ENCODE results near the gene PDE4A.
"Not testable (repeated sequence)": the region's sequence is repeated elsewhere in the genome, so short reads cannot be mapped to it uniquely, and the experiment has no call there.

PDE4A gene

DNA sequence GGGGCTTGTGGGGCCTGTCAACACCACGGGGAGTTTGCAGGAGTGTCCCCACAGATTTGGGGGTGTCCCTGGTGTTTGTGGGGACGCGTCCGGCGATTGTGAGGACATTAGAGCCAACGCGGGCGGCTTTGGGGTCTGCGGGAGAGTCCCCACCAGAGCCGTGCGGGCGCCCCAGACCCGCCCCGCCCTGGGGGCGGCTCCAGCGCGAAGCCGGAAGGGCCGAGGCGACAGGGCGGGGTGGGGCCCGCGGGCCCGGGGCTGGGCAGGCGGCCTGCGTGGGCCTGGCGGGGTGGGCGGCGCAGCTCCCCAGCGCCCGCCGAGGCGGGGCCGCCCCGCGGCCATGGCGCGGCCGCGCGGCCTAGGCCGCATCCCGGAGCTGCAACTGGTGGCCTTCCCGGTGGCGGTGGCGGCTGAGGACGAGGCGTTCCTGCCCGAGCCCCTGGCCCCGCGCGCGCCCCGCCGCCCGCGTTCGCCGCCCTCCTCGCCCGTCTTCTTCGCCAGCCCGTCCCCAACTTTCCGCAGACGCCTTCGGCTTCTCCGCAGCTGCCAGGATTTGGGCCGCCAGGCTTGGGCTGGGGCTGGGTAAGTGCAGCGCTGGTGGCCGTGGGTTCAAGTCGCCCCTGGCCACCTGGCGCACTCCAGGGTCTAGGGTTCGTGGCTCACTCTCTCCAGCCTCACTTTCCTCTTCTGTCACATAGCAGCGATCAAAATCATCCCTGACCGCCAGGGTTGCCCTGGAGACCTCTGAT, 10.3 kb downstream of the PDE4A start:
- no peak for DNase-seq

- no peak for DNase-seq
These were observed 11.1 kb downstream of the PDE4A start for GRCh38 chr19:10431254-10431942.

DNA sequence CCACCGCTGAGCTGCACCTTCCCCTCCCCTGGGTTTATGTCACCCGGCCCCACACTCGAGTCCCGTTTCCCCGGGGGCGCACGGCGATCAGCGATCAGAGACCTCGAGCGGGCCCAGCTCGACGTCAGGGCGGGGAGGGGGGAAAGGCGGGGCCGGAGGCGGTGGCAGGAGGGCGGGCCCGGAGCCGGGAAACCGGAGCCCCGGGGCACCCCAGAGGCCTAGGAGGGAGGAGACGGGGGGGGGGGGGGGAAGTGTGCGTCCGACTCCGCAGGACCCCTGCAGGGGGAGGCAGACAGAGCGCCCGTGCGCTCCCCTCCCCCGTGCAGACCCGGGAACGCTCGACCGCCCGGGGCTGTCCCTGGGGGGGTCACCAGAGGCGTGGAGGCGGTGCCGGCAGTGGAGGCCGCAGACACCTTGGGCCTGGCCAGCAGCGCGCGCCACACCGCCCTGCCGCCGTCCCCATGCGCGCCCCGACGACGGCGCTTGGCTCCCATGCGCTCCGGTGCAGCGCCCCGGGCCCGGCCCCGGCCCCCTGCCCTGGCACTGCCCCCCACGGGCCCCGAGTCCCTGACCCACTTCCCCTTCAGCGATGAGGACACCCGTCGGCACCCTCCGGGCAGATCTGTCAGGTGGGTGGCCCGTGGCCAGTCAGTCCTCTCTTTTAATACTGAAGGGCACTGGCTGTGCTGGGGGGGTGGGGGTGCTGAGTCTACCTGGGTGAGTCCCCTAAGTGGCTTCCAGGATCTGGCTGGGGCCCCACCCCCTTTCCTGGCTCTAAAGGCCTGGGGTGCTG, 11.8 kb downstream of the PDE4A start:
- DNase-seq, result peak; percentile 80

DNA sequence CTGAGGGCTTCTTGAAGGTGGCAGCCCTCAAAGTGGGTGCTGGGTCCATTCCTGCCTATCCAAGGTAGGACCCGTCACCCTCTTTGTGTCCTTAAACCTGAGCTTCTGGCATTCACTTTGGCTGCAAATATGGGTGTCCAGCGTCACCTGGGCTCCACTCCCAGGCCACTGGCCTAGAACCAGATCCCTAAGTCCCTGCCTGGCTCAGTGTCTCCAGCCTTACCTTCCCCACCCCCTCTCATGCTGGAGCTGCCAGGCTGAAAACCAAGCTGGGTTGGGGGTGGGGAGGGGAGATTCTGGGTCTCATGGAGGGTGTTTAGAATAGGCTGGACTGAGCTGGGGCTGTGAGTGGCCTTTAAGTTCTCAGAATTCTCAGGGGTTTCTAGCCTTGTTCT, 12.4 kb downstream of the PDE4A start:
- no peak for DNase-seq

- no peak for DNase-seq
These were observed 12.8 kb downstream of the PDE4A start for GRCh38 chr19:10433131-10433536.

DNA sequence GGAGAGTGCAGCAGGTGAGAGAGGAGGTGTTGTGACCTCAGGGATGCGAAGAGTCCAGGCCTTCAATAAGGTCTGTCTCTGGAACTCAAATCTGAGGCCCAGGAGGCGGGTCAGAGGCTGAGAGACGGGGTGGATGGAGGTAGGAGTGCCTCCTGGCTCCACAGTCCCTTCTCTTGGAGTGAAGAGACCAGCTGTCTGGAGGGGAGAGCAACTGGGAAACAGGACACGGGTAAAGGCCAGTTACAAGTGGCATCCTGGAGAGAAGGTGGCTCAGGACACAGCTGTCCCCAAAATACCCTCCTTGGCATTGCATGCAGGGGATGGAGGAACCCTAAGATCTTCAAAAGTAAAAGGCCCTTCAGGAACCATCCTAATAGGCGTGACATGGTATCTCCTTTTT, 19.2 kb downstream of the PDE4A start:
- DNase-seq, result no peak

- no peak for DNase-seq
These were observed 22.4 kb downstream of the PDE4A start for GRCh38 chr19:10442698-10443097.

DNA sequence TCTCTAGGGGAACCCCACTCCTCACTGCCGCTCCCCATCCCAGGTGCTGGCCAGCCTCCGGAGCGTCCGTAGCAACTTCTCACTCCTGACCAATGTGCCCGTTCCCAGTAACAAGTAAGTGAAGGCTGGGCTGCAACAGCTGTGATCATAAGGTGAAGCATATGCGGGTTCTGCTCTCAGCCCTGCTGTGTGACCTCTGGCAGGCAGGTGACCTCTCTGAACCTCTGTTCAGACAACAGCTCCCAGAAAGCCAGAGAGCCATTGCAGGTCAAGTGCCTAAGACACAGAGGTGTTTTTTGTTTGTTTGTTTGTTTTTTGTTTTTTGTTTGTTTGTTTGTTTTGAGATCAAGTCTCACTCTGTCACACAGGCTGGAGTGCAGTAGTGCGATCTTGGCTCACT, 28.7 kb downstream of the PDE4A start:
- no peak for DNase-seq

- DNase-seq, result no peak
These were observed 30.0 kb downstream of the PDE4A start for GRCh38 chr19:10450191-10450852.

DNA sequence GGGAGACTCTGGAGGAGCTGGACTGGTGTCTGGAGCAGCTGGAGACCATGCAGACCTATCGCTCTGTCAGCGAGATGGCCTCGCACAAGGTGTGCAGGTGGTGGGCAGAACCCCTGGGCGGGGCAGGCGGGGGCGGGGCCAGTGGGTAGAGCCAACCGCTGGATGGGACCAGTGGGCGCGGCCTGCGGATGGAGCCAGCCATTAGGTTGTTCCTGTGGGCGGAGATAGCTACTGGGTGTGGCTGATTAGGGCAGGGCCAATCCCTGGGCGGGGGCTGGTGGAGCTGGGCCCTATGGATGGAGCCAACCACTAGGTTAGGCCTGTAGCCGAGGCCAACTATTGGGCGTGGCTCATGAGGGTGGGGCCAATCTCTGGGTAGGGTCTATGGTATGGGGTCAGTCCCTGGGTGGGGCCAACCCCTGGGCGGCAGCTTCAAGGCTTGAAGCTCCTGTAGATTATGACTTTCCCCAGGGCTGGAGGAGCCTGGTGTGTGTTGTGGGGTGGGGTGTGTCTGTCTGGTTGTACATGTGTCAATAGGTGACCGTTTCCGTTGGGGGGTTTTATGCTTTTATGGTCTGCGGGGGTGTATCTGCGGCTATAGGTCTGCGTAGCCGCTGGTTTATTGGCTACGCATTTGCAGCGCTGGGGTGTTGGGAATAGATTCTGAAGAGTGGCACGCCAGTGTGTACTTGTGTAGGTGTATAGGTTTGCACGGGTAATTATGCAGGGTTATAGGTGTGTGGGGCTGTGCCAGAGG, 30.7 kb downstream of the PDE4A start:
- DNase-seq, result no peak

DNA sequence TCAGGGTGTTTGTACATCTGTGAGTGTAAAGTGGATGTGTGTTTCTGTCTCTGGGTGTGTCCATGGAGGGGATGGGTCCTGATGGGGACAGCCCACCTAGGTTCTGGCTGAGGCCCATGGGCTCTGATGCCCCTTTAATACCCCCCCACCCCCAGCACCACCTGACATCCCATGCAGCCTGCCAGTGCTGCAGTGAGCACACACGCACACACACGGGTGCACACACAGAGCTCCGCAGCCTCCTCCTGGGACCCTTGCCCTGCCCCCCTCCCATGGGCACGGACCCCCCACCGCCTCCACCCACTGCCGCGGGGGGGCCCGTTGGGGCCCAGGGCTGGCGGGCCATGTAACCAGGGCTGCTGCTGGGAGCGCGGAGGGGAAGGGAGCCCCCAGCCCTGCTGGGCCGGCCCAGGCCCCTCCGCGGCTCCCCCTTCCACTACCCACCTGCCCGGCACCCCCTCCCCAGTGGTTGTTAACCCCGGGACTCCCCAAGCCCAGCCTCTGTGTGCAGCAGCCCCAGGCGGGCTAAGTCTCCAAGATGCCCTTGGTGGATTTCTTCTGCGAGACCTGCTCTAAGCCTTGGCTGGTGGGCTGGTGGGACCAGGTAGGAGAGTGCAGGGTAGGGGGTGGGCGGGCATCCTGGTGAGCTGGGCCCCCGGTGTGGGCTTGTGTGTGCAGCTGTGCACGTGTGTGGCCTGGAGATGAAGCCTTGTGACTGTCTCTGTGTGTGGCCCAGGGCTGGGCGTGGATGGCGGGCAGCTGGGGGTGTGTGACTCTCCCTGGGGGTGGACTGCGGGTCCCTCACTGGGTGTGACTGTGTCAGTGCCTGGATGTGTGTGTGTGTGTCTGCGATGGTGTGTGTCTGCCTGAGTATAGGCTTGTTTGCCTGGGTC, 32.6 kb downstream of the PDE4A start:
- DNase-seq, result no peak

- DNase-seq, result no peak
These were observed 33.5 kb downstream of the PDE4A start for GRCh38 chr19:10453852-10454251.

DNA sequence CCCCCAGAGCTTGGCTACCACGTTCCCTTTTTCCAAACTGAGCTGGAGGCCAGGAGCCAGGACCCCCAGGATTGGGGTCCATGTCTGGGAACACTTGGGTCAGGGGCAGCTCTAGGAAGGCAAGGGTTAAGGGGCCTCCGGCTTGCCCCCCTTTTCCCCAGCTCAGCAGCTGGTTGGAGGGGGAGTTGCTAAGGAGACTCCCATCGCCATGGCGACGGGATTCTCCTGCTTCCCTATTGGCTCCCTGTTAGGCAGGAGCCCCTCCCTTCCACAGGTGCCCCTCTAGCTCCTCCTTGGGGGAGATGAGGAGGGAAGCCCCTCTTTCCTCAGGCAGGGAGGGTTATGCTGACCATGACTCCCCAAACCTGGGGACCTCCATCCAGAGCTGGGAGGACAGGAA, 33.9 kb downstream of the PDE4A start:
- DNase-seq, result no peak

DNA sequence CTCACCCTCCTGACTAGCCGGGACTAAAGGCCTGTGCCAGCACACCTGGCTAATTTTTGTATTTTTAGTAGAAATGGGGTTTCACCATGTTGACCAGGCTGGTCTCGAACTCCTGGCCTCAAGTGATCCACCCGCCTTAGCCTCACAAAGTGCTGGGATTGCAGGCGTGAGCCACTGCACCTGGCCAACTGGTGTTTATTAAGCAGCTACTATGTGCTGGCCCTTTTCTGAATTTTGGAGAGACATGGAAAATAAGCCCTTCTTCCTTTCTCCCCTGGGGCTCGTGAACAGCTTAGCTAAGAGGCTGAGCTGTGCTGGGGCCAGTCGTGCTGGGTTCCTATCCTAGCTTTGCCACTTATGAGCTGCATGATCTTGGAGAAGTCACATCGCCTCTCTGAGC, 38.4 kb downstream of the PDE4A start:
- DNase-seq, result not testable (repeated sequence)

GRCh38 chr19:10460714-10461046, 40.3 kb downstream of the PDE4A start:
- no peak for DNase-seq

GRCh38 chr19:10461047-10461949, 41.0 kb downstream of the PDE4A start:
- DNase-seq, result peak; percentile 92

GRCh38 chr19:10462042-10462441, 41.7 kb downstream of the PDE4A start:
- DNase-seq, result not testable (repeated sequence)

DNA sequence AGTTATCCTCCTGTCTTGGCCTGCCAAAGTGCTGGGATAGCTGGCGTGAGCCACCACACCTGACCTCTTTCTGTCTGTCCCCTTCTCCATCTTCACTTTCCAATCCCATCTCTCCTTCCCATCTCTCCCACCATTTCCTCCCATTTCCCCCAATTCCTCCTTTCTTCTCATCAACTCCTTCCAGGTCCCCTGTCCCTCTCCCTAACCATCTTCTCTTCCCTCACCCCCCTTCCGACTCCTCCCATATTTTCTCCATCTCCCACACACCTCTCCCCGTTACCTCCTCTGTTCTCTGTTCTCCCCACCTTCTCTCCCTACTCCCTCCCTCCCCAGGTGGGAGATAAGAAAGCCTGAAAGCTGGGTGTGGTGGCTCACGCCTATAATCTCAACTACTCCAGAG, 42.2 kb downstream of the PDE4A start:
- no peak for DNase-seq

- no peak for DNase-seq
These were observed 44.1 kb downstream of the PDE4A start for GRCh38 chr19:10464456-10464855.

DNA sequence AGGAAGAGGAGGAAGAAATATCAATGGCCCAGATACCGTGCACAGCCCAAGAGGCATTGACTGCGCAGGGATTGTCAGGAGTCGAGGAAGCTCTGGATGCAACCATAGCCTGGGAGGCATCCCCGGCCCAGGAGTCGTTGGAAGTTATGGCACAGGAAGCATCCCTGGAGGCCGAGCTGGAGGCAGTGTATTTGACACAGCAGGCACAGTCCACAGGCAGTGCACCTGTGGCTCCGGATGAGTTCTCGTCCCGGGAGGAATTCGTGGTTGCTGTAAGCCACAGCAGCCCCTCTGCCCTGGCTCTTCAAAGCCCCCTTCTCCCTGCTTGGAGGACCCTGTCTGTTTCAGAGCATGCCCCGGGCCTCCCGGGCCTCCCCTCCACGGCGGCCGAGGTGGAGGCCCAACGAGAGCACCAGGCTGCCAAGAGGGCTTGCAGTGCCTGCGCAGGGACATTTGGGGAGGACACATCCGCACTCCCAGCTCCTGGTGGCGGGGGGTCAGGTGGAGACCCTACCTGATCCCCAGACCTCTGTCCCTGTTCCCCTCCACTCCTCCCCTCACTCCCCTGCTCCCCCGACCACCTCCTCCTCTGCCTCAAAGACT, 46.9 kb downstream of the PDE4A start:
- no peak for DNase-seq

Data from activated CD8-positive, alpha-beta memory T cell treated with anti-CD3 and anti-CD28 coated beads for 24 hours (primary cell).